ENCODE results near the gene MLXIPL.
"Not testable (repeated sequence)": the region's sequence is repeated elsewhere in the genome, so short reads cannot be mapped to it uniquely, and the experiment has no call there.

MLXIPL gene

GRCh38 chr7:73622909-73623797 lies 1.2 kb downstream of the MLXIPL start:
- TF ChIP-seq CTCF (IDR thresholded peaks at IDR 0.05; ENCODE audit: low read depth, low read length, missing control alignments): no peak
- H3K4me3 ChIP-seq (ENCODE audit: low read depth, low read length): no peak overlapping the region
- DNase-seq (ENCODE audit: low read depth): no peak
- in situ Hi-C loops (cut with HindIII; ENCODE audit: low sequenced_read_pairs): loop anchor here (25.0 kb wide), 1 partner anchor 214 kb away; the partner anchor contains the start of genes CLDN4 and METTL27

- no peak overlapping the region for H3K4me3 ChIP-seq (ENCODE audit: low read depth, low read length)
- in situ Hi-C loops (cut with HindIII; ENCODE audit: low sequenced_read_pairs): loop anchor here (25.0 kb wide), 1 partner anchor 215 kb away; the partner anchor contains the start of genes CLDN4 and METTL27
- no peak for TF ChIP-seq CTCF (IDR thresholded peaks at IDR 0.05; ENCODE audit: low read depth, low read length, missing control alignments)
- no peak for DNase-seq (ENCODE audit: low read depth)
These were observed 1.8 kb downstream of the MLXIPL start for GRCh38 chr7:73622527-73622908.

GRCh38 chr7:73621168-73622063 lies 2.9 kb downstream of the MLXIPL start:
- no peak for DNase-seq (ENCODE audit: low read depth)
- no peak for TF ChIP-seq CTCF (IDR thresholded peaks at IDR 0.05; ENCODE audit: low read depth, low read length, missing control alignments)
- no peak overlapping the region for H3K4me3 ChIP-seq (ENCODE audit: low read depth, low read length)
- in situ Hi-C loops (cut with HindIII; ENCODE audit: low sequenced_read_pairs): loop anchor here (25.0 kb wide), 1 partner anchor 216 kb away; the partner anchor contains the start of genes CLDN4 and METTL27

- DNase-seq (ENCODE audit: low read depth); H3K4me3 ChIP-seq (ENCODE audit: low read depth, low read length): not testable (repeated sequence)
- in situ Hi-C loops (cut with HindIII; ENCODE audit: low sequenced_read_pairs): loop anchor here (25.0 kb wide), 1 partner anchor 218 kb away; the partner anchor contains the start of genes CLDN4 and METTL27
These were observed 4.9 kb downstream of the MLXIPL start for GRCh38 chr7:73619394-73619793.

- no peak for DNase-seq (ENCODE audit: low read depth)
- no peak for TF ChIP-seq CTCF (IDR thresholded peaks at IDR 0.05; ENCODE audit: low read depth, low read length, missing control alignments)
- in situ Hi-C loops (cut with HindIII; ENCODE audit: low sequenced_read_pairs): loop anchor here (25.0 kb wide), 1 partner anchor 219 kb away; the partner anchor contains the start of genes CLDN4 and METTL27
- H3K4me3 ChIP-seq (ENCODE audit: low read depth, low read length): no peak overlapping the region
These were observed 5.8 kb downstream of the MLXIPL start for GRCh38 chr7:73618538-73618937.

GRCh38 chr7:73617520-73617919 lies 6.8 kb downstream of the MLXIPL start:
- in situ Hi-C loops (cut with HindIII; ENCODE audit: low sequenced_read_pairs): loop anchor here (25.0 kb wide), 1 partner anchor 220 kb away; the partner anchor contains the start of genes CLDN4 and METTL27
- H3K4me3 ChIP-seq (ENCODE audit: low read depth, low read length): not testable (repeated sequence)

GRCh38 chr7:73615886-73616285 lies 8.4 kb downstream of the MLXIPL start:
- peak; percentile 13 for TF ChIP-seq CTCF (IDR thresholded peaks at IDR 0.05; ENCODE audit: low read depth, low read length, missing control alignments)
- DNase-seq (ENCODE audit: low read depth): no peak
- no peak overlapping the region for H3K4me3 ChIP-seq (ENCODE audit: low read depth, low read length)
- in situ Hi-C loops (cut with HindIII; ENCODE audit: low sequenced_read_pairs): loop anchor here (25.0 kb wide), 1 partner anchor 221 kb away; the partner anchor contains the start of genes CLDN4 and METTL27

More at GRCh38 chr7:73617520-73617919, 6.8 kb downstream of the MLXIPL start:
- DNase-seq (ENCODE audit: low read depth): not testable (repeated sequence)

GRCh38 chr7:73614937-73615336 lies 9.4 kb downstream of the MLXIPL start:
- in situ Hi-C loops (cut with HindIII; ENCODE audit: low sequenced_read_pairs): loop anchor here (25.0 kb wide), 1 partner anchor 222 kb away; the partner anchor contains the start of genes CLDN4 and METTL27
- H3K4me3 ChIP-seq (ENCODE audit: low read depth, low read length); DNase-seq (ENCODE audit: low read depth): not testable (repeated sequence)

Measured in astrocyte of the cerebellum (primary cell).